HUES6 (cell line): ENCODE measurements around the gene CHRD.

Experiments used
- H3K27ac ChIP-seq: 2 replicates; pipeline ENCODE4 v1.7.0; 2013; ENCODE audit warnings: low read depth, mild to moderate bottlenecking, low read length, inconsistent platforms
- H3K27me3 ChIP-seq: 2 replicates; pipeline ENCODE4 v1.6.1; 2013; ENCODE audit warnings: low read length; ENCODE audit not compliant: control insufficient read depth, insufficient read depth
- H3K36me3 ChIP-seq: 2 replicates; pipeline ENCODE4 v1.6.1; 2013; ENCODE audit warnings: low read length; ENCODE audit not compliant: control insufficient read depth, insufficient read depth
- H3K4me1 ChIP-seq: 2 replicates; pipeline ENCODE4 v1.6.1; 2013; ENCODE audit warnings: low read length; ENCODE audit not compliant: control insufficient read depth, insufficient read depth
- H3K4me3 ChIP-seq: 2 replicates; pipeline ENCODE4 v1.5.1; 2013; ENCODE audit warnings: low read depth, low read length
- H3K9ac ChIP-seq: one replicate; pipeline ENCODE4 v1.6.1; 2013; ENCODE audit warnings: mild to moderate bottlenecking, low read length
- H3K9me3 ChIP-seq: 2 replicates; pipeline ENCODE4 v1.6.1; 2013; ENCODE audit warnings: low read depth, low read length; ENCODE audit not compliant: control insufficient read depth, insufficient read depth

The CHRD gene

GRCh38 chr3:184362668-184363546 lies 16.9 kb upstream of the CHRD start:
- H3K4me1 ChIP-seq = peaks cover 20% of the 10 kb centered on the region
- peaks cover 38% of the 10 kb centered on the region for H3K36me3 ChIP-seq
- peak overlapping the region; percentile 71 for H3K4me3 ChIP-seq
- no peaks in the 10 kb centered on the region for H3K9me3 ChIP-seq
- H3K9ac ChIP-seq = peak overlapping the region; percentile 75
- peaks cover 14% of the 10 kb centered on the region for H3K27me3 ChIP-seq
- H3K27ac ChIP-seq = peak overlapping the region; percentile 85

GRCh38 chr3:184366619-184367289 lies 13.1 kb upstream of the CHRD start:
- peaks cover 45% of the 10 kb centered on the region for H3K36me3 ChIP-seq
- no peaks in the 10 kb centered on the region for H3K27me3 ChIP-seq
- H3K4me1 ChIP-seq = peaks cover 8% of the 10 kb centered on the region
- no peak overlapping the region for H3K9ac ChIP-seq
- no peak overlapping the region for H3K27ac ChIP-seq
- H3K4me3 ChIP-seq = no peak overlapping the region
- H3K9me3 ChIP-seq = no peaks in the 10 kb centered on the region

DNA sequence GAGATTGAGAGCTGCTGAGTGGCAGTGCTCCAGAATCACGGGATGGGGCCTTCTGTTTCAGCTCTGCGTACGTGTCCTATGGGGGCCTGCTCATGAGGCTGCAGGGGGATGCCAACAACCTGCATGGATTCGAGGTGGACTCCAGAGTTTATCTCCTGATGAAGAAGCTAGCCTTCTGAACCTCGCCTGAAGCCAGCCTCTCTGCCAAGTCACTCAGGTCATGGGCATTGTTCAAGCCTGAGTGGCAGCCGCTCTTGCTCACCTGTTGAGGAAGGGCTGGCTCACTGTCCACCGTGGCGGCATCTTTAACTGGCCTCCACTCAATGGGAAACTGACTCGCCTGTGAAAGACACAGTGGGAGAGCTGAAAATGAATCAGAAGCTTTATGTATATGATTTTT lies 11.7 kb upstream of the CHRD start:
- H3K9ac ChIP-seq = no peak overlapping the region
- no peak overlapping the region for H3K4me3 ChIP-seq
- peaks cover 10% of the 10 kb centered on the region for H3K4me1 ChIP-seq
- H3K27ac ChIP-seq = no peak overlapping the region
- H3K9me3 ChIP-seq = no peaks in the 10 kb centered on the region
- H3K36me3 ChIP-seq = peaks cover 45% of the 10 kb centered on the region
- H3K27me3 ChIP-seq = 0 out of 2 replicates have a peak, but pooled peaks cover under 1% of the 10 kb centered on the region

DNA sequence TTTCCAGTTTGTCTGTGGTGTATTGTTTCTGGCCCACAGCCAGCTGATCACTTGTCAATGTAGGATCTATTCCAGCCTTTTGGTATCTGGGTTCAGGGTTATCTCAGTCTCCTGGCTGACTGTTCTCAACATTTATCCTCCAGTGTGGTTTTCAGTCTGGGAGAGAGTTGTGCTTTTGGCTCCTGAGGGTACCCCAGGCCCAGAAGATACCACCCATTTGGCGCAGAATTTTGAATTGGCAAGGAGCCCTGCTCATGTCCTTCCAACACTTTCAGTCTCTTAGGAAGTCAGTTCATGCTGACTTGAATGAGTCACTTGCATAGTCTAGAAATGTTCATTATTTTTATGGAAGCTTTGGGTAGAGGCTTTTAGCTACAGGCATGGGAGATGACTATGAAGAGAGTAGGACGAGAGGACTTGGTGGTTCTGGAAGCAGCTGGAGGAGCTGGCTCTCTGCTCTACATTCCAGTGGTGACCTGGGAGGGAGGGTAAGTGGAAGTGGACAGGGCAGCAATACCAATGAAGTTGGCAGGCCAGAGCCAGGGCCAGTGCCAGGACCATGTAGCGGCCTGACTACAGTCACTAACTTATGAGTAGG lies 11.2 kb upstream of the CHRD start:
- no peaks in the 10 kb centered on the region for H3K9me3 ChIP-seq
- peaks cover 10% of the 10 kb centered on the region for H3K4me1 ChIP-seq
- H3K4me3 ChIP-seq = no peak overlapping the region
- peaks cover 45% of the 10 kb centered on the region for H3K36me3 ChIP-seq
- no peak overlapping the region for H3K27ac ChIP-seq
- peaks cover 6% of the 10 kb centered on the region; the same call in 1 of the 2 replicates for H3K27me3 ChIP-seq
- H3K9ac ChIP-seq = no peak overlapping the region

GRCh38 chr3:184371570-184372018 lies 8.3 kb upstream of the CHRD start:
- Histone ChIP-seq H3K9ac (no peak overlapping the region), H3K4me3 (no peak overlapping the region), H3K27me3 (peaks cover 10% of the 10 kb centered on the region; the same call in 1 of the 2 replicates), H3K27ac (no peak overlapping the region), H3K36me3 (peaks cover 27% of the 10 kb centered on the region), H3K4me1 (peaks cover 21% of the 10 kb centered on the region), H3K9me3 (no peaks in the 10 kb centered on the region)

DNA sequence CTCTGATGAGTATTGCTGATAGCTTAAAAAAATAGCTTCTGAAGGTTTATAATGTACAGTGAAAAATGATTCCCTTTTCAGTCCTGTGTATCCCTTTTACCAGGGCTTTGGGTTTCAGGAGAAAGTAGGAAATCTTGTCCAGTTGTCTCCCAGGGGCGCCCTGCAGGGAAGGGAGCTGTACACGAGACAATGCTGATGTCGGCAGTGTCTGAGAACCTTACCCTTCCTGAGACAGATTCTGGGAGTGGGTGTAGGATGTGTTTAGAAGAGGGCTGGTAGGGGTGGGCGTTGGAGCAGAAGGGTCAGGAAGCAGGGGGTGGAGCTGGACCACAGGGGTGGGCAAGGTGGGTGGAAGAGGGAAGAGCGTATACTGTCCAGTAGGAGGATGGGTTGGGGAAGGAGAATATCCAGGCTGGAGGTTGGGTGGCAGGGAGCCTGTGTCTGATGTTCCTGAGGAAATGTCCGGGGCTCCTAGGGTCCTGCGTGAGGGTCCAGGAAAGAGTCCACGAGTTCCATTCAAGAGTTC lies 7.5 kb upstream of the CHRD start:
- Histone ChIP-seq H3K27ac (no peak overlapping the region), H3K9me3 (no peaks in the 10 kb centered on the region), H3K4me3 (no peak overlapping the region), H3K9ac (no peak overlapping the region), H3K36me3 (peaks cover 19% of the 10 kb centered on the region), H3K27me3 (peaks cover 10% of the 10 kb centered on the region; the same call in 1 of the 2 replicates), H3K4me1 (peaks cover 24% of the 10 kb centered on the region)

GRCh38 chr3:184372911-184373310 lies 6.9 kb upstream of the CHRD start:
- Histone ChIP-seq H3K9ac (no peak overlapping the region), H3K27ac (no peak overlapping the region), H3K36me3 (peaks cover 16% of the 10 kb centered on the region), H3K27me3 (peaks cover 12% of the 10 kb centered on the region), H3K4me3 (no peak overlapping the region), H3K9me3 (no peaks in the 10 kb centered on the region), H3K4me1 (peaks cover 29% of the 10 kb centered on the region)

DNA sequence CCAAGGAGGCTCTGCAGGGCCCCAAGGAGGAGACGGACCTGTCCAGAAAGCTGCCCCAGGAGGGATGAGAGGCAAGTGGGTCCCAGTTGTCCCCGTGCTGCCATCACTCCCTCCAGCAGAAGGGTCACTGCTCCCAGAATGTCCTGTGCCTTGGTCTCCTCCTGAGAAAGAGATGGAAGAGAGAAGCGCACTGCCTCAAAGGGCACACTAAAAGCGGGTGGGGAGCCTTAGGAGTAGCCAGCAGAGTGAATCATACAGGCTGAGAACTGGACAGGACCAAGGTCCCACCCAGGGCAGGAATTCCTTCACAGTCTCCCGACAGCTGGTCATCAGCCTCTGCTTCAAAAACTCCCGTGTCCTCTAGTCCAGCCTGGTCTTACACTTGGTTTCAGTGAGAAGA lies 6.4 kb upstream of the CHRD start:
- Histone ChIP-seq H3K27ac (no peak overlapping the region), H3K27me3 (peaks cover 17% of the 10 kb centered on the region), H3K4me1 (peaks cover 34% of the 10 kb centered on the region), H3K36me3 (peaks cover 11% of the 10 kb centered on the region), H3K9me3 (no peaks in the 10 kb centered on the region), H3K4me3 (no peak overlapping the region), H3K9ac (no peak overlapping the region)

DNA sequence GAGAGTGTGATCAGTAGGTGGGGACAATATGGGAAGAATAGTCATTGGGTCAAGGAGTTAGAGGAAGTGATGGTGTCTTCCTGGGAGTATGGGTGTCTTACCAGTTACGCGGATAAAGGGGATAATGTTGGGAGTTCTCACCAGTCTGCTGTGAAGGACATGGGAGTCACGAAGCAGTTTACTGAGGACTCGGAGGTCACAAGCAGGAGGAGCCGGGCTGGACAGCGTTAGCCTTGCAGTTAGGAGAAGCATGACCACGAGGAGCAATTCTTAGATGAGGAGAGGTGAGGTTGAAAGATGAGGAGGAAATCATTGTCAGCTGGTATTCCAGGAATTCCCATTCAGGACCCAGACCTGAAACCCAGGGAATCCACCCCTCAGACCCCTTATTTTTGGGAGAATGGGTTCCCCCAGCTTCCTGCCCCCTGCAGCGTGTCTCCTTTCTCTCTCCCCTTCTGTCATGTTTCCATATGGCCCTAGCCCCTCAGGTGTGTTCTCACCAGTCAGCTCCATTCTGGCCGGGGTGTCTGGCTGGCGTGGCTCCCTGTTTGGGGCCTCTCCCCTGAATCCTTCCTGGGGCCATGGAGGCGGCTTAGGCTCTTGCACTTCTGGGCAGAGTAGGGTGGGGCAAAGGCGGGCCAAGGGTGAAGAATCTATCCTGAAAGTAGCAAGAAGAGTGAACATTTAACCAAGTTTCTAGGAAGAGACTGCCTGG lies 4.0 kb upstream of the CHRD start:
- H3K36me3 ChIP-seq = no peaks in the 10 kb centered on the region
- H3K27ac ChIP-seq = no peak overlapping the region

GRCh38 chr3:184377374-184377773 lies 2.5 kb upstream of the CHRD start:
- H3K27ac ChIP-seq = no peak overlapping the region
- no peaks in the 10 kb centered on the region for H3K9me3 ChIP-seq
- H3K9ac ChIP-seq = no peak overlapping the region
- H3K27me3 ChIP-seq = peaks cover 49% of the 10 kb centered on the region
- peak overlapping the region; percentile 14 for H3K4me3 ChIP-seq
- H3K4me1 ChIP-seq = peaks cover 48% of the 10 kb centered on the region
- H3K36me3 ChIP-seq = no peaks in the 10 kb centered on the region

More for the DNA sequence above, 4.0 kb upstream of the CHRD start:
- Histone ChIP-seq H3K9me3 (no peaks in the 10 kb centered on the region), H3K4me3 (no peak overlapping the region), H3K9ac (no peak overlapping the region), H3K27me3 (peaks cover 34% of the 10 kb centered on the region), H3K4me1 (peaks cover 47% of the 10 kb centered on the region)
